ENCODE results near the gene MPZL1.
A peak's percentile ranks its signal among the peaks of the same experiment; 100 is the strongest.
"Not testable (repeated sequence)": the region's sequence is repeated elsewhere in the genome, so short reads cannot be mapped to it uniquely, and the experiment has no call there.

Gene MPZL1

GRCh38 chr1:167741103-167741502 is 19.3 kb downstream of the MPZL1 start:
- H3K9me3 Mint-ChIP-seq; DNase-seq (ENCODE audit: low spot score in 2 of 2); H3K27ac Mint-ChIP-seq; H3K36me3 Mint-ChIP-seq; H3K27me3 Mint-ChIP-seq; ATAC-seq (ENCODE audit: low read depth); H3K4me3 Mint-ChIP-seq: not testable (repeated sequence)
- peaks cover 23% of the 10 kb centered on the region for H3K4me1 Mint-ChIP-seq

GRCh38 chr1:167742392-167743057 is 20.7 kb downstream of the MPZL1 start:
- H3K36me3 Mint-ChIP-seq; DNase-seq (ENCODE audit: low spot score in 2 of 2); H3K9me3 Mint-ChIP-seq; ATAC-seq (ENCODE audit: low read depth); H3K27me3 Mint-ChIP-seq; H3K4me3 Mint-ChIP-seq: not testable (repeated sequence)
- H3K27ac Mint-ChIP-seq: peak overlapping the region; percentile 51
- H3K4me1 Mint-ChIP-seq: peaks cover 34% of the 10 kb centered on the region

GRCh38 chr1:167744901-167745300 is 23.1 kb downstream of the MPZL1 start:
- no peak overlapping the region for H3K27ac Mint-ChIP-seq
- peaks cover 38% of the 10 kb centered on the region for H3K4me1 Mint-ChIP-seq
- no peaks in the 10 kb centered on the region for H3K27me3 Mint-ChIP-seq
- no peak overlapping the region for H3K4me3 Mint-ChIP-seq
- ATAC-seq (ENCODE audit: low read depth) (no peak), DNase-seq (ENCODE audit: low spot score in 2 of 2) (no peak)
- H3K36me3 Mint-ChIP-seq: peaks cover 5% of the 10 kb centered on the region
- no peaks in the 10 kb centered on the region for H3K9me3 Mint-ChIP-seq

- no peaks in the 10 kb centered on the region for H3K27me3 Mint-ChIP-seq
- ATAC-seq (ENCODE audit: low read depth) (no peak), DNase-seq (ENCODE audit: low spot score in 2 of 2) (no peak)
- peak overlapping the region; percentile 72 for H3K27ac Mint-ChIP-seq
- peaks cover 31% of the 10 kb centered on the region for H3K4me1 Mint-ChIP-seq
- no peaks in the 10 kb centered on the region for H3K9me3 Mint-ChIP-seq
- H3K4me3 Mint-ChIP-seq: no peak overlapping the region
- H3K36me3 Mint-ChIP-seq: no peaks in the 10 kb centered on the region
These were observed 24.4 kb downstream of the MPZL1 start for GRCh38 chr1:167746013-167746672.

GRCh38 chr1:167746988-167747655 is 25.3 kb downstream of the MPZL1 start:
- H3K36me3 Mint-ChIP-seq: no peaks in the 10 kb centered on the region
- peak overlapping the region; percentile 60 for H3K4me3 Mint-ChIP-seq
- H3K27ac Mint-ChIP-seq: peak overlapping the region; percentile 72
- no peaks in the 10 kb centered on the region for H3K27me3 Mint-ChIP-seq
- DNase-seq (ENCODE audit: low spot score in 2 of 2) (no peak), ATAC-seq (ENCODE audit: low read depth) (peak; percentile 68)
- peaks cover 35% of the 10 kb centered on the region for H3K4me1 Mint-ChIP-seq
- H3K9me3 Mint-ChIP-seq: no peaks in the 10 kb centered on the region

- H3K36me3 Mint-ChIP-seq: no peaks in the 10 kb centered on the region
- peaks cover 34% of the 10 kb centered on the region for H3K4me1 Mint-ChIP-seq
- no peak for ATAC-seq (ENCODE audit: low read depth)
- H3K4me3 Mint-ChIP-seq: no peak overlapping the region
- H3K27me3 Mint-ChIP-seq: no peaks in the 10 kb centered on the region
- no peak for DNase-seq (ENCODE audit: low spot score in 2 of 2)
- peak overlapping the region; percentile 72 for H3K27ac Mint-ChIP-seq
- H3K9me3 Mint-ChIP-seq: no peaks in the 10 kb centered on the region
These were observed 26.2 kb downstream of the MPZL1 start for GRCh38 chr1:167747988-167748387.

GRCh38 chr1:167748906-167749305 is 27.1 kb downstream of the MPZL1 start:
- ATAC-seq (ENCODE audit: low read depth): no peak
- Mint-ChIP-seq H3K4me3 (no peak overlapping the region), H3K4me1 (peaks cover 33% of the 10 kb centered on the region), H3K27me3 (no peaks in the 10 kb centered on the region), H3K9me3 (no peaks in the 10 kb centered on the region), H3K27ac (peak overlapping the region; percentile 72), H3K36me3 (no peaks in the 10 kb centered on the region)
- DNase-seq (ENCODE audit: low spot score in 2 of 2): no peak

- H3K27ac Mint-ChIP-seq: no peak overlapping the region
- H3K36me3 Mint-ChIP-seq: no peaks in the 10 kb centered on the region
- H3K4me1 Mint-ChIP-seq: peaks cover 33% of the 10 kb centered on the region
- H3K9me3 Mint-ChIP-seq: no peaks in the 10 kb centered on the region
- ATAC-seq (ENCODE audit: low read depth) (no peak), DNase-seq (ENCODE audit: low spot score in 2 of 2) (no peak)
- H3K27me3 Mint-ChIP-seq: no peaks in the 10 kb centered on the region
- H3K4me3 Mint-ChIP-seq: no peak overlapping the region
These were observed 28.0 kb downstream of the MPZL1 start for GRCh38 chr1:167749741-167750140.

- ATAC-seq (ENCODE audit: low read depth): no peak
- H3K4me3 Mint-ChIP-seq: no peak overlapping the region
- H3K9me3 Mint-ChIP-seq: no peaks in the 10 kb centered on the region
- no peak overlapping the region for H3K27ac Mint-ChIP-seq
- no peak for DNase-seq (ENCODE audit: low spot score in 2 of 2)
- H3K4me1 Mint-ChIP-seq: peaks cover 36% of the 10 kb centered on the region
- no peaks in the 10 kb centered on the region for H3K36me3 Mint-ChIP-seq
- H3K27me3 Mint-ChIP-seq: no peaks in the 10 kb centered on the region
These were observed 28.9 kb downstream of the MPZL1 start for GRCh38 chr1:167750641-167751040.

- no peak for ATAC-seq (ENCODE audit: low read depth)
- Mint-ChIP-seq H3K27me3 (no peaks in the 10 kb centered on the region), H3K4me1 (peaks cover 34% of the 10 kb centered on the region), H3K9me3 (no peaks in the 10 kb centered on the region), H3K4me3 (no peak overlapping the region), H3K27ac (peak overlapping the region; percentile 87), H3K36me3 (no peaks in the 10 kb centered on the region)
- no peak for DNase-seq (ENCODE audit: low spot score in 2 of 2)
These were observed 29.9 kb downstream of the MPZL1 start for GRCh38 chr1:167751676-167752075.

GRCh38 chr1:167752219-167752985 is 30.6 kb downstream of the MPZL1 start:
- DNase-seq (ENCODE audit: low spot score in 2 of 2) (no peak), ATAC-seq (ENCODE audit: low read depth) (no peak)
- Mint-ChIP-seq H3K27me3 (no peaks in the 10 kb centered on the region), H3K4me3 (peak overlapping the region; percentile 78), H3K9me3 (no peaks in the 10 kb centered on the region), H3K27ac (peak overlapping the region; percentile 87), H3K36me3 (no peaks in the 10 kb centered on the region), H3K4me1 (peaks cover 33% of the 10 kb centered on the region)

GRCh38 chr1:167755654-167756053 is 33.9 kb downstream of the MPZL1 start:
- Mint-ChIP-seq H3K27me3 (no peaks in the 10 kb centered on the region), H3K4me1 (peaks cover 33% of the 10 kb centered on the region), H3K9me3 (no peaks in the 10 kb centered on the region), H3K27ac (no peak overlapping the region), H3K4me3 (no peak overlapping the region), H3K36me3 (no peaks in the 10 kb centered on the region)
- ATAC-seq (ENCODE audit: low read depth) (no peak), DNase-seq (ENCODE audit: low spot score in 2 of 2) (no peak)

GRCh38 chr1:167756730-167757405 is 35.1 kb downstream of the MPZL1 start:
- Mint-ChIP-seq H3K27me3 (no peaks in the 10 kb centered on the region), H3K27ac (peak overlapping the region; percentile 58), H3K9me3 (no peaks in the 10 kb centered on the region), H3K4me3 (no peak overlapping the region), H3K4me1 (peaks cover 43% of the 10 kb centered on the region), H3K36me3 (no peaks in the 10 kb centered on the region)
- no peak for ATAC-seq (ENCODE audit: low read depth)
- no peak for DNase-seq (ENCODE audit: low spot score in 2 of 2)

Data from memory B cell (primary cell).